OCI-LY3 (cell line): ENCODE measurements around the gene KAZN.

Experiments
- H2AFZ ChIP-seq: fragments of 200-600, 300-600 bp; shearing (Covaris generic); 2 replicates; pipeline ENCODE4 v1.6.0; 2014; ENCODE audit warnings: antibody characterized with exemption, low read depth, low read length
- H3K27ac ChIP-seq: fragments of 200-600, 300-600 bp; sonication (generic); 2 replicates; pipeline ENCODE4 v1.5.1; 2014; ENCODE audit warnings: mild to moderate bottlenecking, low read length, moderate library complexity, mixed read lengths
- H3K27me3 ChIP-seq: fragments of 200-600, 300-600 bp; sonication (generic); 2 replicates; pipeline ENCODE4 v1.6.1; 2014; ENCODE audit warnings: low read depth, low read length, mixed read lengths
- H3K36me3 ChIP-seq: fragments of 200-600, 300-600 bp; sonication (generic); replicated peaks from 2 replicates; pipeline ENCODE3; 2014; ENCODE audit warnings: low read depth, low read length, mixed read lengths
- H3K4me1 ChIP-seq: fragments of 300-600, 200-600 bp; sonication (generic); 2 replicates; pipeline ENCODE4 v1.6.1; 2014; ENCODE audit warnings: low read length, mixed read lengths
- H3K4me2 ChIP-seq: fragments of 200-600, 300-600 bp; sonication (generic); 2 replicates; pipeline ENCODE4 v1.6.1; 2014; ENCODE audit warnings: low read length, mixed read lengths
- H3K4me3 ChIP-seq: fragments of 300-600, 200-600 bp; sonication (generic); 2 replicates; pipeline ENCODE4 v1.5.1; 2014; ENCODE audit warnings: antibody characterized with exemption, mild to moderate bottlenecking, low read length, moderate library complexity
- H3K79me2 ChIP-seq: fragments of 300-600, 200-600 bp; shearing (Covaris generic); 2 replicates; pipeline ENCODE4 v1.6.1; 2014; ENCODE audit warnings: mild to moderate bottlenecking, low read length, mixed read lengths
- H3K9ac ChIP-seq: fragments of 300-600, 200-600 bp; shearing (Covaris generic); 2 replicates; pipeline ENCODE4 v1.6.0; 2014; ENCODE audit warnings: mild to moderate bottlenecking, low read length, moderate library complexity
- H3K9me3 ChIP-seq: fragments of 200-600, 300-600 bp; shearing (Covaris generic); 2 replicates; pipeline ENCODE4 v1.6.1; 2014; ENCODE audit warnings: low read length, mixed read lengths; ENCODE audit not compliant: insufficient read depth
- H4K20me1 ChIP-seq: fragments of 200-600, 300-600 bp; sonication (generic); 2 replicates; pipeline ENCODE4 v1.6.1; 2016; ENCODE audit warnings: low read length, mixed read lengths; ENCODE audit not compliant: insufficient read depth
- EZH2phosphoT487 ChIP-seq: fragments of 200-600 bp; shearing (Covaris generic); IDR thresholded peaks from 2 replicates; pipeline ENCODE4 v1.6.1; 2018; ENCODE audit warnings: antibody characterized with exemption, mixed run types, low read depth
- TF ChIP-seq, protein P1 (sequence below): fragments of 200-600, 300-600 bp; sonication (generic); IDR thresholded peaks from 2 replicates; pipeline ENCODE4 v1.5.1; 2014; ENCODE audit warnings: antibody characterized with exemption, low read length, low read depth

The KAZN gene

DNA sequence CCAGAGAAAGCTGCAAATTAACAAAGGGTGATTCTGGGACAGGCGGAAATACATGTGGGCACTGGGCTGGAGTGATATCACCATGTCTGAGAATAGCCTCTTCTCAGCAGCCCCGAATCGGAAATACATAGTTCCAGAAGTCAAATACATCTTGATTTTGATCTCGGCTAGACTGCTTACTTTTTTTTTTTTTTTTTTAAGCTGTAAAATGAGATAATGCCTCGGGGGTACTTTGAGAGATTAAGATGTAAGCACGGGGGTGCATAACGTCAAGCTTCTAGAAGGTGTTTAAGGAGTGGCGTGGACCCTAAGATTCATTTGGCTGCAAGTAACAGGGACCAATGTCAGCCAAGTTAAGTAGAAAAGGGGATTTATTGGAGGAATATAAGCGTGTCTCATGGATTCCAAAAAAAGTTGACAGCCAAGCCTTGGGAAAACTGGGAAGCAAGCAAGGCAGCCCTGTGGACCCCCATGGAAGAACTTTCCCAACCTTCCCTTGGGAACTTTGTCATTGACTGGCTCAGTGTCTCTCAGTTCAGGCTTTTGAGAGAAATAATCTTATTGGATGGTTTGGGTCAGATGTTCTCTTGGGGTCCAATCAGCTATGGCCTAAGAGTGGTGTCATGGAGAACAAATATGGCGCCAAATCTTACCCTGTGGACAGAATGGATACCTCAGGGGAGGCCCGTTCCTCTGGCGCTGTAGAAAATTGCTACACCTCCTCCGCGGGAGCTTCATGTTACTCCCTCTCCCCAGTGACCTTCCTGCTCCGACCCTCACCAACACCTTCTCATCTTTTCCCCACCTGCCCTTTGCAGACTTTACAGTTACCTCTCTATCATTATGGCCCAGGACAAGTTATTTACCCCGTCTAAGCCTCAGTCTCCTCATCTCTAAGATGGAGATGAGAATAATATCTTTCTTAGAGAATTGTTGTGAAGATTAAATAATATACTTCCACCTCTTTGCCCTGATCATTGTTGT is 186.6 kb downstream of the KAZN start:
- Histone ChIP-seq H3K9ac (no peak overlapping the region), H2AFZ (no peak overlapping the region), H3K27ac (no peak overlapping the region), H3K36me3 (no peaks in the 10 kb centered on the region), H3K27me3 (no peaks in the 10 kb centered on the region), H4K20me1 (no peaks in the 10 kb centered on the region), H3K9me3 (no peaks in the 10 kb centered on the region), H3K4me1 (no peaks in the 10 kb centered on the region), H3K79me2 (no peaks in the 10 kb centered on the region), H3K4me3 (no peak overlapping the region), H3K4me2 (no peak overlapping the region)
- no peak for TF ChIP-seq EZH2phosphoT487
- TF ChIP-seq, protein P1, sequence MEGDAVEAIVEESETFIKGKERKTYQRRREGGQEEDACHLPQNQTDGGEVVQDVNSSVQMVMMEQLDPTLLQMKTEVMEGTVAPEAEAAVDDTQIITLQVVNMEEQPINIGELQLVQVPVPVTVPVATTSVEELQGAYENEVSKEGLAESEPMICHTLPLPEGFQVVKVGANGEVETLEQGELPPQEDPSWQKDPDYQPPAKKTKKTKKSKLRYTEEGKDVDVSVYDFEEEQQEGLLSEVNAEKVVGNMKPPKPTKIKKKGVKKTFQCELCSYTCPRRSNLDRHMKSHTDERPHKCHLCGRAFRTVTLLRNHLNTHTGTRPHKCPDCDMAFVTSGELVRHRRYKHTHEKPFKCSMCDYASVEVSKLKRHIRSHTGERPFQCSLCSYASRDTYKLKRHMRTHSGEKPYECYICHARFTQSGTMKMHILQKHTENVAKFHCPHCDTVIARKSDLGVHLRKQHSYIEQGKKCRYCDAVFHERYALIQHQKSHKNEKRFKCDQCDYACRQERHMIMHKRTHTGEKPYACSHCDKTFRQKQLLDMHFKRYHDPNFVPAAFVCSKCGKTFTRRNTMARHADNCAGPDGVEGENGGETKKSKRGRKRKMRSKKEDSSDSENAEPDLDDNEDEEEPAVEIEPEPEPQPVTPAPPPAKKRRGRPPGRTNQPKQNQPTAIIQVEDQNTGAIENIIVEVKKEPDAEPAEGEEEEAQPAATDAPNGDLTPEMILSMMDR = no peak

DNA sequence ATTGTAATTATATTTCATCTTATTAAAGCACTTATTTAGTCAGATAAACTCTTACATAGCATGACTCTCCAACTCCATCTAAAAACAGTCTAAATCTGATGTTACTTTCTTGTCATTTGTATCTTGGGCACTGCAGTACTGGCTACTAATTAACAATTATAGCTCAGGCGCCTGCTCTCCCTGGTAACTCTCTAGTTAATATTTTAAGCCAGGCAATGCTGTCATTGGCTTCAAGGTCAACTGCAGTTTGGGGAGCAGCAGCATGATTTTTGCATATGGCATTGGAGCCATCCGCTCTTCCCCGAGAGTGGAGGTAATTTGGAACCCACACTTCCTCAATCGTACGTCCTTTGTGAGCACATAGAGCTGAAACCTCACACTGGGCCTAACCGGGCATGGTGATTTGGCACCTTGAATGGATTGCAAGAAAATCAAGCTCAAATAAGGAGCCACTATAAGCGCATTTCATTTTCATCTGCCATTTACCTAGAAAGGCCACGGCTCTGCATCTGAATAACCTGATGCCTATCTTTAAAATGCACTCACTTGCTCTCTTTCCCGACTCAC is 187.7 kb downstream of the KAZN start:
- TF ChIP-seq, protein P1 = no peak
- no peak for TF ChIP-seq EZH2phosphoT487
- H3K4me2 ChIP-seq = no peak overlapping the region
- H3K79me2 ChIP-seq = no peaks in the 10 kb centered on the region
- H4K20me1 ChIP-seq = no peaks in the 10 kb centered on the region
- H3K27me3 ChIP-seq = no peaks in the 10 kb centered on the region
- H3K27ac ChIP-seq = no peak overlapping the region
- no peak overlapping the region for H3K4me3 ChIP-seq
- no peaks in the 10 kb centered on the region for H3K9me3 ChIP-seq
- no peaks in the 10 kb centered on the region for H3K36me3 ChIP-seq
- H3K9ac ChIP-seq = no peak overlapping the region
- H3K4me1 ChIP-seq = no peaks in the 10 kb centered on the region
- H2AFZ ChIP-seq = no peak overlapping the region

DNA sequence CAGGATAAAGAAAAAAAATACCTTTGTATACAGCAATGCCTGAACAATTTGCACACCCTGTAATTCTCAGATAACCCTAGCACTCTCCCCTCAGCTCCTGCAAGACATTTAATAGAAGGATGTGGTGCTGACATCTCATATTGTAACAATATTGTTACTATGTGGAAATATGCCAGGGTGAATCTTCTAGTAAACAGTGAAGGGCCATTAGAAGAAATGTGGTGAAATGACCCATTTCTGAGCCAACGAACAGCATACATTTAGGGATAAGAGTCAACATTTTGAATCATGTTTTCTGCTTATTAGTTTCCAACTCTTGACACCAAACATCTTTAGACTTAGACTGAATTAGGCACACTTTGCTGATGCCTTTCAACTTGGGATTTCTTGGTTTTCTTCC is 188.2 kb downstream of the KAZN start:
- no peak overlapping the region for H2AFZ ChIP-seq
- no peaks in the 10 kb centered on the region for H3K9me3 ChIP-seq
- no peaks in the 10 kb centered on the region for H3K4me1 ChIP-seq
- no peaks in the 10 kb centered on the region for H3K27me3 ChIP-seq
- H4K20me1 ChIP-seq = no peaks in the 10 kb centered on the region
- no peak overlapping the region for H3K9ac ChIP-seq
- H3K79me2 ChIP-seq = no peaks in the 10 kb centered on the region
- H3K36me3 ChIP-seq = no peaks in the 10 kb centered on the region
- no peak overlapping the region for H3K4me2 ChIP-seq
- H3K4me3 ChIP-seq = no peak overlapping the region
- TF ChIP-seq EZH2phosphoT487 = no peak
- TF ChIP-seq, protein P1 = no peak
- no peak overlapping the region for H3K27ac ChIP-seq

DNA sequence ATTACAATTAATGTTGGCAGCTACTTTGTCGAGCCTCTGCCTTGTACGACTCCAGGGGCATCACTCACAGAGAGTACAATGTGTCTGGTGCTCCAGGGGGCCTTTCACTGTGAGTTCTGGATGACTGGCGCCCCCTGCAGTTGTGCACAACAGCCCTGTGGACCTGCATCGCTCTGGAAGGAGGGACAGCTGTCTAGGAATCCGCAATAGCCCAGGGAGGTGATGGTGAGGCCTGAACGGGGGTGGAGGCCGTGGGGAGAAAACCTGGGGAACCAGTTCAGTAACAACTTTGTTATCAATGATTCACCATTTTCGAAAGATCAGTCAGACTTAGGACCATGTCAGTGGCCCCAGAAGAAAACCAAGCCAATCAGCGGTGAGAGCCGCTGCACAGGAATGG is 189.1 kb downstream of the KAZN start:
- no peaks in the 10 kb centered on the region for H3K79me2 ChIP-seq
- H3K27ac ChIP-seq = no peak overlapping the region
- H3K4me2 ChIP-seq = no peak overlapping the region
- no peaks in the 10 kb centered on the region for H3K9me3 ChIP-seq
- H3K36me3 ChIP-seq = no peaks in the 10 kb centered on the region
- H3K4me1 ChIP-seq = no peaks in the 10 kb centered on the region
- no peak overlapping the region for H3K9ac ChIP-seq
- H3K27me3 ChIP-seq = no peaks in the 10 kb centered on the region
- no peaks in the 10 kb centered on the region for H4K20me1 ChIP-seq
- H2AFZ ChIP-seq = no peak overlapping the region
- H3K4me3 ChIP-seq = no peak overlapping the region
- TF ChIP-seq EZH2phosphoT487 = no peak
- TF ChIP-seq, protein P1 = no peak
